GM10248 (cell line): ENCODE measurements around the gene CALN1.

ENCODE experiments used
- CTCF ChIA-PET: fragments of 300-600 bp; sonication (Branson Sonifier 250); formaldehyde crosslinking; extraction: SDS; loops from one replicate; lab custom pipeline; 2021; ENCODE audit warnings: antibody characterized with exemption; lab: Yijun Ruan, JAX
- POLR2A ChIA-PET: fragments of 350-650 bp; sonication (Branson Sonifier 250); formaldehyde crosslinking; extraction: SDS; loops from one replicate; lab custom pipeline; 2020; ENCODE audit warnings: antibody characterized with exemption; lab: Yijun Ruan, JAX
- DNase-seq: peaks from one replicate; pipeline ENCODE4 v3.0.0; 2012; ENCODE audit errors: extremely low spot score
- CTCF ChIP-seq: IDR thresholded peaks from 2 replicates; pipeline ENCODE4 v1.5.1; 2012; ENCODE audit warnings: mild to moderate bottlenecking, low read depth; ENCODE audit errors: extremely low read depth, missing control alignments, control extremely low read depth

Gene CALN1

GRCh38 chr7:71991586-71991985 is 420.6 kb downstream of the CALN1 start:
- no peak for TF ChIP-seq CTCF
- POLR2A ChIA-PET = no interaction called here
- DNase-seq = no peak
- CTCF ChIA-PET = interaction anchor here (1.3 kb wide), 1 partner anchor 11 kb away, joined by 3 read pairs; no protein-coding TSS in a partner anchor

- DNase-seq = no peak
- no peak for TF ChIP-seq CTCF
- CTCF ChIA-PET = no interaction called here
- POLR2A ChIA-PET = no interaction called here
Observed at GRCh38 chr7:71990138-71990462, 422.0 kb downstream of the CALN1 start.

- no peak for TF ChIP-seq CTCF
Observed at GRCh38 chr7:71988201-71988600, 423.9 kb downstream of the CALN1 start.

GRCh38 chr7:71987200-71987767 is 424.9 kb downstream of the CALN1 start:
- no peak for TF ChIP-seq CTCF
- no peak for DNase-seq
- ChIA-PET CTCF (no interaction called here), POLR2A (no interaction called here)

More at GRCh38 chr7:71988201-71988600, 423.9 kb downstream of the CALN1 start:
- no peak for DNase-seq
- POLR2A ChIA-PET = no interaction called here
- CTCF ChIA-PET = no interaction called here

- POLR2A ChIA-PET = no interaction called here
- no peak for TF ChIP-seq CTCF
- DNase-seq = no peak
- CTCF ChIA-PET = no interaction called here
Observed at GRCh38 chr7:71984348-71984747, 427.8 kb downstream of the CALN1 start.

- no peak for TF ChIP-seq CTCF
- POLR2A ChIA-PET = no interaction called here
- DNase-seq = no peak
- CTCF ChIA-PET = no interaction called here
Observed at GRCh38 chr7:71982851-71983250, 429.3 kb downstream of the CALN1 start.

- DNase-seq = no peak
- ChIA-PET CTCF (no interaction called here), POLR2A (interaction anchor here (0.6 kb wide), 1 partner anchor 101 kb away, joined by 4 read pairs; no protein-coding TSS in a partner anchor)
- TF ChIP-seq CTCF = no peak
Observed at GRCh38 chr7:71976645-71977044, 435.5 kb downstream of the CALN1 start.
